H9 (cell line): ENCODE data around the gene FAM217B. TPM values are rescaled to one million over a fixed set of nuclear protein-coding genes. Genes with fewer than 3 reads are reported as not detected.

Experiments used
- DNase-seq: peaks from one replicate; pipeline ENCODE4 v3.0.0-alpha.2; 2017
- H2AFZ ChIP-seq: one replicate; pipeline ENCODE4 v1.6.1; 2013; ENCODE audit warnings: mild to moderate bottlenecking, low read length, control low read depth, moderate library complexity
- H2AK5ac ChIP-seq: 2 replicates; pipeline ENCODE4 v1.6.1; 2013; ENCODE audit warnings: low read length, control low read depth, mixed read lengths; ENCODE audit not compliant: insufficient read length
- H2BK120ac ChIP-seq: one replicate; pipeline ENCODE4 v1.6.1; 2013; ENCODE audit warnings: low read depth, mild to moderate bottlenecking, low read length, control low read depth, inconsistent platforms; ENCODE audit not compliant: poor library complexity, severe bottlenecking
- H2BK12ac ChIP-seq: 2 replicates; pipeline ENCODE4 v1.6.1; 2013; ENCODE audit warnings: low read length, control low read depth, mixed read lengths, low read depth; ENCODE audit not compliant: insufficient read length
- H2BK15ac ChIP-seq: 2 replicates; pipeline ENCODE4 v1.6.1; 2013; ENCODE audit warnings: low read depth, low read length, control low read depth
- H2BK20ac ChIP-seq: one replicate; pipeline ENCODE4 v1.6.1; 2013; ENCODE audit warnings: low read depth, mild to moderate bottlenecking, low read length, control low read depth, inconsistent platforms; ENCODE audit not compliant: poor library complexity, severe bottlenecking
- H2BK5ac ChIP-seq: 2 replicates; pipeline ENCODE4 v1.6.1; 2013; ENCODE audit warnings: low read length, control low read depth, mixed read lengths; ENCODE audit not compliant: insufficient read length
- H3K14ac ChIP-seq: 2 replicates; pipeline ENCODE4 v1.6.1; 2013; ENCODE audit warnings: low read length, control low read depth; ENCODE audit not compliant: insufficient read depth
- H3K18ac ChIP-seq: 2 replicates; pipeline ENCODE4 v1.6.1; 2013; ENCODE audit warnings: low read depth, mild to moderate bottlenecking, mixed read lengths, low read length, control low read depth; ENCODE audit not compliant: insufficient read length
- H3K23ac ChIP-seq: 2 replicates; pipeline ENCODE4 v1.6.1; 2013; ENCODE audit warnings: low read length, control low read depth, mixed read lengths, low read depth; ENCODE audit not compliant: insufficient read length
- H3K23me2 ChIP-seq: 2 replicates; pipeline ENCODE4 v1.6.1; 2013; ENCODE audit warnings: low read depth, mild to moderate bottlenecking, mixed read lengths, low read length, control low read depth; ENCODE audit not compliant: insufficient read length, poor library complexity, severe bottlenecking
- H3K27ac ChIP-seq: 2 replicates; pipeline ENCODE4 v1.5.1; 2013; ENCODE audit warnings: low read length, control low read depth, mixed read lengths, low read depth; ENCODE audit not compliant: insufficient read length
- H3K27me3 ChIP-seq: 2 replicates; pipeline ENCODE4 v1.6.1; 2013; ENCODE audit warnings: low read length, control low read depth, inconsistent platforms; ENCODE audit not compliant: insufficient read depth
- H3K4ac ChIP-seq: 2 replicates; pipeline ENCODE4 v1.6.1; 2013; ENCODE audit warnings: low read depth, mild to moderate bottlenecking, control low read depth, inconsistent platforms, low read length, moderate library complexity
- H3K4me1 ChIP-seq: 2 replicates; pipeline ENCODE4 v1.6.1; 2013; ENCODE audit warnings: low read length, control low read depth, inconsistent platforms; ENCODE audit not compliant: insufficient read depth
- H3K4me2 ChIP-seq: 2 replicates; pipeline ENCODE4 v1.6.1; 2013; ENCODE audit warnings: low read length, control low read depth, mixed read lengths; ENCODE audit not compliant: insufficient read length, insufficient read depth
- H3K56ac ChIP-seq: 2 replicates; pipeline ENCODE4 v1.6.1; 2013; ENCODE audit warnings: low read depth, mild to moderate bottlenecking, mixed read lengths, low read length, control low read depth; ENCODE audit not compliant: insufficient read length
- H3K79me1 ChIP-seq: 2 replicates; pipeline ENCODE4 v1.6.1; 2013; ENCODE audit warnings: low read depth, mild to moderate bottlenecking, moderate library complexity, low read length, control low read depth, inconsistent platforms; ENCODE audit not compliant: insufficient read depth, poor library complexity, severe bottlenecking
- H3K79me2 ChIP-seq: 2 replicates; pipeline ENCODE4 v1.6.1; 2013; ENCODE audit warnings: low read length, control low read depth, inconsistent platforms; ENCODE audit not compliant: insufficient read depth
- H3K9ac ChIP-seq: 2 replicates; pipeline ENCODE4 v1.6.1; 2013; ENCODE audit warnings: low read length, control low read depth, mixed read lengths; ENCODE audit not compliant: insufficient read length; ENCODE audit errors: extremely low read depth
- H3K9me3 ChIP-seq: one replicate; pipeline ENCODE4 v1.6.1; 2013; ENCODE audit warnings: low read depth, low read length, inconsistent platforms; ENCODE audit not compliant: control insufficient read depth
- H3T11ph ChIP-seq: one replicate; pipeline ENCODE4 v1.6.1; 2013; ENCODE audit warnings: mild to moderate bottlenecking, low read length, control low read depth, inconsistent platforms
- H4K20me1 ChIP-seq: one replicate; pipeline ENCODE4 v1.6.1; 2013; ENCODE audit not compliant: control insufficient read depth, insufficient read length, insufficient read depth
- H4K5ac ChIP-seq: 2 replicates; pipeline ENCODE4 v1.6.1; 2013; ENCODE audit warnings: low read depth, mild to moderate bottlenecking, mixed read lengths, low read length, control low read depth; ENCODE audit not compliant: insufficient read length
- H4K8ac ChIP-seq: replicated peaks from 2 replicates; pipeline ENCODE4 v1.6.1; 2013; ENCODE audit warnings: low read length, control low read depth, mixed read lengths, low read depth; ENCODE audit not compliant: insufficient read length
- H4K91ac ChIP-seq: 2 replicates; pipeline ENCODE4 v1.6.1; 2013; ENCODE audit warnings: low read depth, mild to moderate bottlenecking, moderate library complexity, mixed read lengths, low read length, control low read depth; ENCODE audit not compliant: insufficient read length
- H3K27ac Mint-ChIP-seq, 3 experiments: 2 replicates in 2 of 3; 3 replicates in 1 of 3; pipeline ENCODE4 v1.8.0; 2020 to 2021; ENCODE audit warnings: mixed read lengths in 3 of 3, mild to moderate bottlenecking in 1 of 3, moderate library complexity in 1 of 3
- H3K27me3 Mint-ChIP-seq: 2 replicates; pipeline ENCODE4 v1.8.0; 2021; ENCODE audit warnings: low read depth, mild to moderate bottlenecking, moderate library complexity, mixed read lengths
- H3K36me3 Mint-ChIP-seq, 3 experiments: 2 replicates in 2 of 3; 3 replicates in 1 of 3; pipeline ENCODE4 v1.8.0; 2020 to 2021; ENCODE audit warnings: low read depth in 3 of 3, mixed read lengths in 3 of 3; ENCODE audit not compliant: insufficient read depth in 1 of 3
- H3K4me1 Mint-ChIP-seq, 2 experiments: 2 replicates each; pipeline ENCODE4 v1.8.0; 2020; ENCODE audit warnings: mixed read lengths in 2 of 2
- H3K4me3 Mint-ChIP-seq, 2 experiments: 2 replicates in 1 of 2; 3 replicates in 1 of 2; pipeline ENCODE4 v1.8.0; 2020 to 2021; ENCODE audit warnings: mild to moderate bottlenecking in 2 of 2, mixed read lengths in 2 of 2, moderate library complexity in 1 of 2
- H3K9me3 Mint-ChIP-seq, 2 experiments: 2 replicates in 1 of 2; 3 replicates in 1 of 2; pipeline ENCODE4 v1.8.0; 2020; ENCODE audit warnings: mild to moderate bottlenecking in 2 of 2, mixed read lengths in 2 of 2, moderate library complexity in 1 of 2
- CTCF ChIP-seq: fragments of 200-600 bp; sonication (generic); conservative IDR thresholded peaks from 3 replicates; pipeline ENCODE4 v1.8.0; 2021; ENCODE audit warnings: antibody characterized with exemption, mild to moderate bottlenecking
- WGBS: extraction: QIAGEN DNeasy Blood & Tissue Kit; methylation state at CpG from one replicate; pipeline ENCODE4 v1.1.7; 2013; ENCODE audit warnings: missing lambda C conversion rate, low lambda C conversion rate, mixed read lengths; ENCODE audit not compliant: insufficient read length; ENCODE audit errors: extremely low coverage; 5-methylcytosine and 5-hydroxymethylcytosine counted together
- total RNA-seq: library from RNA; stranded (reverse); gene quantifications from 2 replicates; pipeline ENCODE4 v1.2.1, GENCODE V29; 2021

FAM217B gene
- total RNA-seq, 1 experiment from 2014 or later: 24.5 TPM

DNA sequence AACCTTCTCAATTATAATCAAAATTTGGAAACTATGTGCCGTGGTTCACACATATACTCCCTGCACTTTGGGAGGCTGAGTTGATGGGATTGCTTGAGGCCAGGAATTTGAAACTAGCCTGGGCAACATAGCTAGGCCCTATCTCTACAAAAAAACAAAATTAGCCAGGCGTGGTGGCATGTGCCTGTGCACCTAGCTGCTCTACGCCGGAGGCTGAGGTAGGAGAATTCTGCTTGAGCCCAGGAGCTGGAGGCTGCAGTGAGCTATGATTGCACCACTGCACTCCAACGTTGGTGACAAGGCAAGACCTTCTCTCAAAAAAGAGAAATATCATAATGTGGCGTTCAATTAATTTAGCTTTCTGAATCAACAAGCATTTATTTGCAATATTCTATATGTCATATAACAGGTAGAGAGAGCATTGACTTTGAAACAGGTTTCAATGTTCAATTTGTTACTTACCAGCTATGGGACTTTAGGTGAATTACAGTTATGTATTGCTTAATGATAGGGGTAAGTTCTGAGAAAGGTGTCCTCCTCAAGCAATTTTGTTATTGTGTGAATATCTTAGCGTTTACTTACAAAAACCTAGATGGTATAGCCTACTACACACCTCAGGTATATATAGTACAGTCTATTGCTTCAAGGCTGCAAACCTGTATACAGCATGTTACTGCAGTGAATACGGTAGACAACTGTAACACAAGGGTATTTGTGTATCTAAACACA, 4.6 kb upstream of the FAM217B start:
- Histone ChIP-seq H2BK20ac (no peak overlapping the region), H3K4me1 (no peaks in the 10 kb centered on the region), H4K91ac (no peak overlapping the region), H3K14ac (no peak overlapping the region), H4K20me1 (no peaks in the 10 kb centered on the region), H3K9ac (no peak overlapping the region), H3K23me2 (peaks cover 9% of the 10 kb centered on the region), H2BK15ac (no peak overlapping the region), H3K4me2 (no peak overlapping the region), H3K18ac (no peak overlapping the region), H3K79me2 (no peaks in the 10 kb centered on the region), H3K27me3 (peaks cover 10% of the 10 kb centered on the region; the same call in 1 of the 2 replicates), H3K23ac (no peak overlapping the region), H3T11ph (no peak overlapping the region), H2BK12ac (no peak overlapping the region), H2AK5ac (no peak overlapping the region), H3K56ac (no peak overlapping the region), H4K8ac (no peak overlapping the region), H4K5ac (no peak overlapping the region), H3K9me3 (no peaks in the 10 kb centered on the region), H3K79me1 (no peaks in the 10 kb centered on the region), H3K4ac (no peak overlapping the region), H2BK120ac (no peak overlapping the region), H2BK5ac (no peak overlapping the region), H2AFZ (no peak overlapping the region), H3K27ac (no peak overlapping the region)
- no CpG with 5 or more reads among the region's 8 CpGs for WGBS
- Mint-ChIP-seq H3K27me3 (peaks cover 54% of the 10 kb centered on the region), H3K4me3 (no peak overlapping the region), H3K27ac (no peak overlapping the region), H3K36me3 (peaks cover 4 to 8% (median 5%) of the 10 kb centered on the region in 3 experiments), H3K4me1 (peaks cover 6 to 12% of the 10 kb centered on the region in 2 experiments), H3K9me3 (peaks cover 6% of the 10 kb centered on the region in 2 experiments; a peak in 3 of 5 replicates)
- no peak for DNase-seq
- no peak for TF ChIP-seq CTCF
